Measurements from ENCODE around the gene CALML5.

CALML5 gene

GRCh38 chr10:5532618-5533097 lies 33.3 kb upstream of the CALML5 start:
- H3K9ac ChIP-seq (ENCODE audit: low read length): no peak overlapping the region
- no peaks in the 10 kb centered on the region for H3K27me3 ChIP-seq (ENCODE audit: low read depth, low read length)
- no peaks in the 10 kb centered on the region for H3K9me3 ChIP-seq (ENCODE audit: insufficient read depth, low read length)
- H3K36me3 ChIP-seq (replicated peaks; ENCODE audit: low read depth, low read length): no peaks in the 10 kb centered on the region
- H4K20me1 ChIP-seq (ENCODE audit: insufficient read depth, low read length): no peaks in the 10 kb centered on the region
- H3K79me2 ChIP-seq (ENCODE audit: low read length): no peaks in the 10 kb centered on the region
- no peak for TF ChIP-seq EZH2phosphoT487 (IDR thresholded peaks at IDR 0.05; ENCODE audit: low read depth)
- TF ChIP-seq, protein P1, sequence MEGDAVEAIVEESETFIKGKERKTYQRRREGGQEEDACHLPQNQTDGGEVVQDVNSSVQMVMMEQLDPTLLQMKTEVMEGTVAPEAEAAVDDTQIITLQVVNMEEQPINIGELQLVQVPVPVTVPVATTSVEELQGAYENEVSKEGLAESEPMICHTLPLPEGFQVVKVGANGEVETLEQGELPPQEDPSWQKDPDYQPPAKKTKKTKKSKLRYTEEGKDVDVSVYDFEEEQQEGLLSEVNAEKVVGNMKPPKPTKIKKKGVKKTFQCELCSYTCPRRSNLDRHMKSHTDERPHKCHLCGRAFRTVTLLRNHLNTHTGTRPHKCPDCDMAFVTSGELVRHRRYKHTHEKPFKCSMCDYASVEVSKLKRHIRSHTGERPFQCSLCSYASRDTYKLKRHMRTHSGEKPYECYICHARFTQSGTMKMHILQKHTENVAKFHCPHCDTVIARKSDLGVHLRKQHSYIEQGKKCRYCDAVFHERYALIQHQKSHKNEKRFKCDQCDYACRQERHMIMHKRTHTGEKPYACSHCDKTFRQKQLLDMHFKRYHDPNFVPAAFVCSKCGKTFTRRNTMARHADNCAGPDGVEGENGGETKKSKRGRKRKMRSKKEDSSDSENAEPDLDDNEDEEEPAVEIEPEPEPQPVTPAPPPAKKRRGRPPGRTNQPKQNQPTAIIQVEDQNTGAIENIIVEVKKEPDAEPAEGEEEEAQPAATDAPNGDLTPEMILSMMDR (IDR thresholded peaks at IDR 0.05; ENCODE audit: low read depth, low read length): no peak
- H2AFZ ChIP-seq (ENCODE audit: low read depth, low read length): no peak overlapping the region
- H3K4me2 ChIP-seq (ENCODE audit: low read length): no peak overlapping the region
- no peak overlapping the region for H3K27ac ChIP-seq (ENCODE audit: low read length)
- no peak overlapping the region for H3K4me3 ChIP-seq (ENCODE audit: low read length)
- H3K4me1 ChIP-seq (ENCODE audit: low read length): no peaks in the 10 kb centered on the region

DNA sequence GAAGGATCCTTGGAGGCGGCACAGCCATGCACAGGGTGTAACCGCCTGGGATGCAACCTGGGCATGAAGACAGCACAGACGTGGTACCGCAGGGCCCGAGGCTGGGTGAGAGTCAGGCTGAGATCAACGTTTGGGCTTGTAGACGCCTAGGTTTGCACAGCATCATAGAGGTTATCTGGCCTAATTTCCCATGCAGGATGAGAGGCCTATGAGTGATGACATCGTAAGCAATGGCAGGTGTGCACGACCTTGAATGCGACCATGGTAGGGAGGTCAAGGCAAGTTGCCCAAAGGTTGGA lies 32.9 kb upstream of the CALML5 start:
- no peaks in the 10 kb centered on the region for H4K20me1 ChIP-seq (ENCODE audit: insufficient read depth, low read length)
- H3K27me3 ChIP-seq (ENCODE audit: low read depth, low read length): no peaks in the 10 kb centered on the region
- H3K36me3 ChIP-seq (replicated peaks; ENCODE audit: low read depth, low read length): no peaks in the 10 kb centered on the region
- H2AFZ ChIP-seq (ENCODE audit: low read depth, low read length): no peak overlapping the region
- H3K4me3 ChIP-seq (ENCODE audit: low read length): no peak overlapping the region
- no peaks in the 10 kb centered on the region for H3K79me2 ChIP-seq (ENCODE audit: low read length)
- no peaks in the 10 kb centered on the region for H3K9me3 ChIP-seq (ENCODE audit: insufficient read depth, low read length)
- no peaks in the 10 kb centered on the region for H3K4me1 ChIP-seq (ENCODE audit: low read length)
- no peak overlapping the region for H3K9ac ChIP-seq (ENCODE audit: low read length)
- TF ChIP-seq EZH2phosphoT487 (IDR thresholded peaks at IDR 0.05; ENCODE audit: low read depth): no peak
- TF ChIP-seq, protein P1 (IDR thresholded peaks at IDR 0.05; ENCODE audit: low read depth, low read length): no peak
- H3K4me2 ChIP-seq (ENCODE audit: low read length): no peak overlapping the region
- H3K27ac ChIP-seq (ENCODE audit: low read length): no peak overlapping the region

DNA sequence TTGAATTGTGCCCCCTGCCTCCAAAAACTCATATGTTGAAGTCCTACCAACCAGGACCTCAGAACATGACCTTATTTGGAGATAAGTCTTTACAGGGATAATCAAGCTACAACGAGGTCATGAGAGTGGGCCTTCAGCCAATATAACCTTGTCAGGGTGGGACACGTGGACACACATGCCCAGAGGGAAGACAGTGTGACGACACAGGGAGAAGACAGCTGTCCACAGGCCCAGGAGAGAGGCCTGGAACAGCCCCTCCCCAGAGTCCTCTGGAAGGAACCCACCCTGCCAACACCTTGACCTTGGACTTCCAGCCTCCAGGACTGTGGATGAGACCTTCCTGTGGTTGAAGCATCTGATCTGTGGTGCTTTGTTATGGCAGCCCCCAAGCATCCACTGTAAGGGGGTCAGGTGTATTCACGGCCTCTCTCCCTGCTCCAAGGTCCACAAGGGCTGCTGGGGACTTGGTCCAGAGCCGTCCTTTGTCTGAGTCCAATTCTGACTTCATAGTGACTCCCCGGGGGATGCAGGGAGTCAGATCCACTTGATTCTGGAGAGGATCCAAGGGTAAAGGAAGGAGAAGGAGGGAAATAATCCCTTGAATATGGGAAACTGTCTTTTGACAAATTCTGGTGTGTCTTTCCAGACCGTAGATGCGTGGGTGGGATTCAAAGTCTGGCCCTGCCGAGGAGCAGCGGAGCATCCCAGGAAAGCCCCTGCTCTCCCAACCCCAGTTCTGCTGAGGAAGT lies 32.4 kb upstream of the CALML5 start:
- TF ChIP-seq, protein P1 (IDR thresholded peaks at IDR 0.05; ENCODE audit: low read depth, low read length): no peak
- no peak for TF ChIP-seq EZH2phosphoT487 (IDR thresholded peaks at IDR 0.05; ENCODE audit: low read depth)
- Histone ChIP-seq H3K27me3 (ENCODE audit: low read depth, low read length) (no peaks in the 10 kb centered on the region), H3K9me3 (ENCODE audit: insufficient read depth, low read length) (no peaks in the 10 kb centered on the region), H3K4me2 (ENCODE audit: low read length) (no peak overlapping the region), H3K9ac (ENCODE audit: low read length) (no peak overlapping the region), H3K4me1 (ENCODE audit: low read length) (no peaks in the 10 kb centered on the region), H4K20me1 (ENCODE audit: insufficient read depth, low read length) (no peaks in the 10 kb centered on the region), H3K27ac (ENCODE audit: low read length) (no peak overlapping the region), H2AFZ (ENCODE audit: low read depth, low read length) (no peak overlapping the region), H3K79me2 (ENCODE audit: low read length) (no peaks in the 10 kb centered on the region), H3K36me3 (replicated peaks; ENCODE audit: low read depth, low read length) (no peaks in the 10 kb centered on the region), H3K4me3 (ENCODE audit: low read length) (no peak overlapping the region)

- H3K27ac ChIP-seq (ENCODE audit: low read length): no peak overlapping the region
- H2AFZ ChIP-seq (ENCODE audit: low read depth, low read length): no peak overlapping the region
- no peak overlapping the region for H3K9ac ChIP-seq (ENCODE audit: low read length)
- no peaks in the 10 kb centered on the region for H3K27me3 ChIP-seq (ENCODE audit: low read depth, low read length)
- no peaks in the 10 kb centered on the region for H4K20me1 ChIP-seq (ENCODE audit: insufficient read depth, low read length)
- H3K36me3 ChIP-seq (replicated peaks; ENCODE audit: low read depth, low read length): no peaks in the 10 kb centered on the region
- no peak overlapping the region for H3K4me3 ChIP-seq (ENCODE audit: low read length)
- H3K9me3 ChIP-seq (ENCODE audit: insufficient read depth, low read length): no peaks in the 10 kb centered on the region
- H3K4me1 ChIP-seq (ENCODE audit: low read length): no peaks in the 10 kb centered on the region
- no peaks in the 10 kb centered on the region for H3K79me2 ChIP-seq (ENCODE audit: low read length)
- no peak overlapping the region for H3K4me2 ChIP-seq (ENCODE audit: low read length)
- TF ChIP-seq, protein P1 (IDR thresholded peaks at IDR 0.05; ENCODE audit: low read depth, low read length): no peak
- TF ChIP-seq EZH2phosphoT487 (IDR thresholded peaks at IDR 0.05; ENCODE audit: low read depth): no peak
These were observed 31.6 kb upstream of the CALML5 start for GRCh38 chr10:5530846-5531557.
